Measurements from ENCODE around the gene LRP5. TPM values are rescaled to one million over a fixed set of nuclear protein-coding genes. Genes with fewer than 3 reads are reported as not detected.

LRP5 gene
- total RNA-seq, 1 donor from 2014 or later: 20.2 TPM

- DNase-seq (ENCODE audit: low read depth) (no peak), FAIRE-seq (no peak)
- Histone ChIP-seq H4K20me1 (ENCODE audit: insufficient read depth, low read length) (peaks cover 6% of the 10 kb centered on the region), H3K4me1 (ENCODE audit: insufficient read depth, low read length) (peaks cover 6% of the 10 kb centered on the region), H3K27ac (ENCODE audit: low read depth, low read length) (no peak overlapping the region), H3K4me3 (ENCODE audit: insufficient read depth, low read depth, low read length) (no peak overlapping the region), H3K27me3 (ENCODE audit: insufficient read depth, low read length) (no peaks in the 10 kb centered on the region), H3K36me3 (ENCODE audit: insufficient read depth, low read length) (no peaks in the 10 kb centered on the region), H3K79me2 (ENCODE audit: insufficient read depth, low read length) (no peaks in the 10 kb centered on the region), H3K9ac (ENCODE audit: low read length) (no peak overlapping the region), H2AFZ (ENCODE audit: low read depth, low read length) (no peak overlapping the region), H3K4me2 (ENCODE audit: low read length) (no peak overlapping the region), H3K9me3 (ENCODE audit: insufficient read depth, low read depth, low read length) (no peaks in the 10 kb centered on the region)
- peaks cover 2% of the 10 kb centered on the region for H3K9me3 Mint-ChIP-seq (ENCODE audit: unreplicated experiment)
- H3K27me3 Mint-ChIP-seq (ENCODE audit: low read depth, unreplicated experiment): no peaks in the 10 kb centered on the region
- TF ChIP-seq EZH2 (IDR thresholded peaks at IDR 0.05; ENCODE audit: insufficient read depth, low read length): no peak
- TF ChIP-seq CTCF (IDR thresholded peaks at IDR 0.05; ENCODE audit: insufficient read depth, low read depth, low read length): no peak
- peaks cover 4% of the 10 kb centered on the region for H3K4me1 Mint-ChIP-seq (ENCODE audit: low read depth, unreplicated experiment)
- peaks cover 20% of the 10 kb centered on the region for H3K36me3 Mint-ChIP-seq (ENCODE audit: low read depth, unreplicated experiment)
- H3K4me3 Mint-ChIP-seq (ENCODE audit: unreplicated experiment): no peak overlapping the region
- no peak overlapping the region for H3K27ac Mint-ChIP-seq (ENCODE audit: unreplicated experiment)
Measured at GRCh38 chr11:68365943-68366435, 53.6 kb downstream of the LRP5 start.

- FAIRE-seq: no peak
- Mint-ChIP-seq H3K27ac (ENCODE audit: unreplicated experiment) (no peak overlapping the region), H3K36me3 (ENCODE audit: low read depth, unreplicated experiment) (peaks cover 19% of the 10 kb centered on the region)
Measured at GRCh38 chr11:68367252-68367651, 54.9 kb downstream of the LRP5 start.

More at GRCh38 chr11:68367252-68367651, 54.9 kb downstream of the LRP5 start:
- no peak for DNase-seq (ENCODE audit: low read depth)
- Histone ChIP-seq H3K4me2 (ENCODE audit: low read length) (no peak overlapping the region), H3K79me2 (ENCODE audit: insufficient read depth, low read length) (no peaks in the 10 kb centered on the region), H3K9ac (ENCODE audit: low read length) (no peak overlapping the region), H3K4me3 (ENCODE audit: insufficient read depth, low read depth, low read length) (no peak overlapping the region), H3K27me3 (ENCODE audit: insufficient read depth, low read length) (no peaks in the 10 kb centered on the region), H2AFZ (ENCODE audit: low read depth, low read length) (no peak overlapping the region), H3K9me3 (ENCODE audit: insufficient read depth, low read depth, low read length) (no peaks in the 10 kb centered on the region), H4K20me1 (ENCODE audit: insufficient read depth, low read length) (peaks cover 6% of the 10 kb centered on the region), H3K4me1 (ENCODE audit: insufficient read depth, low read length) (peaks cover 7% of the 10 kb centered on the region), H3K27ac (ENCODE audit: low read depth, low read length) (no peak overlapping the region), H3K36me3 (ENCODE audit: insufficient read depth, low read length) (no peaks in the 10 kb centered on the region)
- peaks cover 2% of the 10 kb centered on the region for H3K9me3 Mint-ChIP-seq (ENCODE audit: unreplicated experiment)
- H3K4me3 Mint-ChIP-seq (ENCODE audit: unreplicated experiment): no peak overlapping the region
- peaks cover 6% of the 10 kb centered on the region for H3K4me1 Mint-ChIP-seq (ENCODE audit: low read depth, unreplicated experiment)
- no peak for TF ChIP-seq EZH2 (IDR thresholded peaks at IDR 0.05; ENCODE audit: insufficient read depth, low read length)
- TF ChIP-seq CTCF (IDR thresholded peaks at IDR 0.05; ENCODE audit: insufficient read depth, low read depth, low read length): no peak
- H3K27me3 Mint-ChIP-seq (ENCODE audit: low read depth, unreplicated experiment): peaks cover 1% of the 10 kb centered on the region

Data from astrocyte (in vitro differentiated cells and primary cell).